HG02852 (cell line): ENCODE data around the gene SPON2.

Experiments
- ATAC-seq: cut with Tn5 transposase; IDR thresholded peaks from one replicate; pipeline ENCODE4 v1.9.1; 2021; ENCODE audit warnings: mild to moderate bottlenecking, moderate library complexity; ENCODE audit not compliant: unreplicated experiment

SPON2 gene

GRCh38 chr4:1172228-1172851, at the start of gene SPON2:
SPON2 (minus strand) TSS chr4:1172583.
- no peak for ATAC-seq

DNA sequence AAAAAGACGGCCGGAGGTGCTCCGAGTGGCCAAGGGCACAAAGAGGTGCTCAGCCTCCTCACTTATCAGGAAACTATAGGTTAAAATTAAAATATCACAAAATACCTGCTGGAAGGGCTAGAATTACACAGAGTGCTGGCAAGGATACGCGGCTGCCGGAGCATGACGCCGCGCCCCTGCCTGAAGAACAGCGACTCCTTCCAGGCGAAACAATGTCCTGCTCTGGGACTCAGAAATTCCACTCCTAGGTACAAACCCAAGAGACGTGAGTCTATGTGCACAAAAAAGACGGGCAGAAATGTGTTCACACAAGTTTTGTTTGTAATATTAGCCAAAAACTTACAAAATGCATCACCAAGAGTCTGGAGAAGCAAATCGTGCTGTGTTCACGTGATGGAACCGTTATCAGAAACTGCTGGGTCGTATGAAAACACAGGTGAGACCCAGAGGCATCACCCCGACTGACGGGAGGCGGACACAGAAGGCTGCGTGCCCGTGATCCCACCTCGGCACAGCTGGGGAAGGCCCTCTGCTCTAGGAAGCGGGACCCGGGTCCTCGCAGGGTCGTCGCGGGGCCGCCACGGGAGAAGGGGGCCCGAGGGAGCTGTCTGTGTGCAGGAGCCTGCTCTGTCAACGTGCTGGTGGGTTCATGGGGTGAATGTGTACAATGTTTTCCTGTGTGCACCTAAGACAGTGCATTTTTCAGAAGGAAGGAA, 48.9 kb upstream of the SPON2 start:
- no peak for ATAC-seq

GRCh38 chr4:1220566-1220965, 48.2 kb upstream of the SPON2 start:
- no peak for ATAC-seq

GRCh38 chr4:1219566-1219950, 47.2 kb upstream of the SPON2 start:
- no peak for ATAC-seq

- peak; percentile 70 for ATAC-seq
Measured at GRCh38 chr4:1218634-1219565, 46.5 kb upstream of the SPON2 start.

GRCh38 chr4:1217366-1217765, 45.0 kb upstream of the SPON2 start:
- no peak for ATAC-seq

DNA sequence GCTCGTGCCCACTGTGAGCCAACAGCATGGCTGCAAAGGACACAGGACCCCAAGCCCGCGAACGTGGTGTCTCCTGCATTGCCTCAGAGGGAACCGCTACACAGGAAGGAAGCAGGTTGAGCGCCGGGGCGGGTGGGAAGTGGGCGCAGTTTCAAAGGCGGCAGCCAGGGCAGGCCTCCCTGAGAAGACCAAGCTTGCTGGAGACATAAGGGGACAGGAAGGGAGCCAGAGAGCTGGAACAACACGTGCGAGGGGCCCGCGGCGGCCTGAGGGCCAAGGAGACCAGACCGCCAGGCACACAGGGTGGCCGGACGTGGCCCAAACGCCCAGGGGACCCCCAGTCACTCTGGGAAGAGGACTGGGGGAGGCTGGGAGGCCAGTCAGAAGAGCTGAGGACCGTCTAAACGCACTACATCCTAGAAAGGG, 44.5 kb upstream of the SPON2 start:
- no peak for ATAC-seq

DNA sequence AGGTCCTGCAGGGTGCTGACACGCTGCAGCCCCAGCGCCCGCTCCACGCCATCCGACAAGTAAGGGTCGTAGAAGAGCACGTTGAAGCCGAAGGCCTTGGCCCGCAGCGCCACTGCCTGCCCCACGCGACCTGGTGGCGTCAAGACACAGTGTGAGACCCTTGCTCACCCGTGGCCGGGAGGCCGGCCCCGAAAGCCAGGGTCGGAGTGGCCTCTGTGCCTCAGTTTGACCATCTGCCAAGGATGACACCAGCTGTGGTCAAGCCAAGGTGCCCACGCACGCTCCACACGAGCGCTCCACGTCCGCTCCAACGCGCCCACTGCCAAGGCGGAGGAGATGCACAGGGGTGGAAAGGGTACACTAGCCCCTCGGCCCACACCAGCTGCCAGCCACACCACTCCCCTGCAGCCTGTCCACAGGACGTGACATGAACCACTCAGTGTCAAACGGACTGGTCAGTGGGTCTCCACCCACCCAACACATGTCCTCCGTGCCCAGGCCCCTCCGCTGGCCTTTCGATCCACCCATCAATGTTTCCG, 43.8 kb upstream of the SPON2 start:
- no peak for ATAC-seq

GRCh38 chr4:1215141-1216075, 43.0 kb upstream of the SPON2 start:
- ATAC-seq, result peak; percentile 44

GRCh38 chr4:1214101-1215095, 42.0 kb upstream of the SPON2 start:
- no peak for ATAC-seq

DNA sequence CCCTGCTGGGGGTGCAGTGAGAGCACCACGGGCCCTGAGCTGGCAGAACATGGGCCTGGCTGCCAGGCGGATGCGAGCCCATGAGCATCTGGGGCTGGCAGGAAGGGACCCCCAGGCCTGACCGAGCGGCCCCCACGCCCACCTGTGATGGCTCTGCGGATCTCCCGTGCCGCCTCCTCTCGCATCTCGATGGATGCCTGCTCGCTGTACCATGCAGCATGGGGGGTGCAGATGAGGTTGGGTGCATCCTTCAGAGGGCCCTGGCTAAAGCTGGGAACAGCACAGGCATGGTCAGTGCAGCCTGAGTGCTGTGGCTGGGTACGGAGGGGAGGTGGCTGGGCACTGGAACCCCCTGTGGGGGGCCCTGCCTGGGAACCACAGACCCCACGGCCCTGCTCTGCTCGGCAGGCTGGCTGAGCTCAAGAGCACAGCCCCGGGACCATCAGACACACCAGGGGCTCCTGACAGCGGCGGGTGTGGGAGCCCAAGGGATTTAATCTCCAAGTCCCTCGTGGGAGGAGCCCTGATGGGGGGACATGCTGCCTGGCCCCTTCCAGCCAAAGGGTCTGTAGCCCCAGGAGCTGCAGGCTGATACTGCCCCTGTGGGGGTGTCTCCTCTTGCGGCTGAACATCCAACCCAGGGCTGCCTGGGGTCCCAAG, 41.1 kb upstream of the SPON2 start:
- ATAC-seq, result no peak

- no peak for ATAC-seq
Measured at GRCh38 chr4:1212546-1213335, 40.4 kb upstream of the SPON2 start.

DNA sequence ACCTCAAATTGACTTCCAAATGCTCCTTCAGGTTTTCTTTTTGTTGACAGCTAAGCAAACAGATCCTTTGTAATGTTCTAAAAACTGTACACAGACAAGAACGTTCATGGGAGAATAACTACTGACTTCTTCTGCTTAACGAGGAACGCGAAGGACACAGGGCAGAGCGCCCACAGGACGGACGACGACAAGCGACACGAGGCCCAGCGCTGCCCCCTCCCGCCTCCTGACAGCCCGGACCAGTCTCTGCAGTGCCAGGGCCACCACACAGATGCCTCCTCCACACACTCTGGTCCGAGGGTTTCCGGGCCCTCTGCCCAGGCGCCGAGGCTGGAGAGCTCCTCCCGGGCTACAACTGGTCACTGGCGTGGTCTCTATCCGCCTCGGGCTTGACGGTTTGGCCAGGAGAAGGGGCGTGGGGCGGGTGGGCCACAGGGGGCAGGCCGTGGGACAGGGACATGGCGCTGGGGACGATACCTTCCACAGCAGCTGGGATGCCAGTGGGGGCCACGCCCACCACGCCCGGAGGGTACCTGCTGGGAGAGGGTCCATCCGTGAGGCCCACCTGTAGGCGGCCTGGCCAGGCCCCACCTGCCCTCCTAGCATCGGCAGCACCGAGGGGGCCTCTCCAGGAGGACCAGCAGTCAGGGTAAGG, 39.6 kb upstream of the SPON2 start:
- ATAC-seq, result no peak

- ATAC-seq, result no peak
Measured at GRCh38 chr4:1211371-1211770, 39.0 kb upstream of the SPON2 start.

GRCh38 chr4:1210971-1211370, 38.6 kb upstream of the SPON2 start:
- ATAC-seq, result no peak

DNA sequence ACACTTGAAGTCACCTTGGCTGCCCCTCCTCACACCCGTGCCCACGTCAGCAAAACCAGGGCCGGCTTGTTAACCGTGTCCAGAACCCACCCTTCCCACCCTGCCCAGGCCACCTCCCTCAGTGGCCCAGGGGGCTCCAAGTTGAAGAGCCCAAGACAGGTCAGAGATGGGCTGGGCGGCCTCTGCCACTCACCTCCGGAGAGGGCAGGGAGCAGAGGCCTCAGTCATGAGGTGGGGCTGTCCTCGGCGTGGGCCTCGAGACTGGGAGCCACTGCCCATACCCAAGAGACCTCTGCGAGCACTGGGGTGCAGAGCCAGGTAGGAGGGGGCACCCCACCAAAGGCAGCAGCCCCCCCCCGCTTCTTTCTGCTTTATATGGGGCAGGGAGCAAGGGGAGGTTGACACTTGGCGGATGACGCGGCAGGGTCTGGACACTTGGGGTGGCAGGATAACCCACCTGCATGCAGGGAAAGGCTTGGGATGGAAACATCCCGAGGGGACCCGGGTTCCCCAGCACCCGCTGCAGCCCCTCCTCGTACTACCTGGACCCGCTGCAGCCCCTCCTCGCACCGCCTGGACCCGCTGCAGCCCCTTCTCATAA, 38.0 kb upstream of the SPON2 start:
- no peak for ATAC-seq

DNA sequence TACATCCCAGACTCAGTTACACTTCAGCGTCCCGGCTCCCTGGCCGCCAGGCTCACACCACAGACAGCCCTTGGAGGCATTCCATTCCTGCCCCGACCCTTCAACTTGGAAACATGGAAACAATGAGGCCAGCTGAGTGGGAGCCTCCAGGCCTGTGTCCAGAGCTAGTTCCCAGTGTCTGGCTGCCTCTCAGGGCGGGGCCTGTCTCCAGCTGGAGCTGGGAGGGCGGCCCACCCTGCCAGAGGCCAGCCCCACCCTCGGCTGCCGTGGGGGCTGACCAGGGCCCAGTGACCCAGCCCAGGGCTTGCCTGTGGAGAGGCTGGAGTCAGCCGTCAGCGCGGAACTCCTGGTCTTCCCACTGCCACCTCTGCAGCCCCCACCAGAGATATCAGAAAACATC, 37.4 kb upstream of the SPON2 start:
- no peak for ATAC-seq
